GM12878 (cell line): Measurements from ENCODE around the gene SIPA1. TPM values are rescaled to one million over a fixed set of nuclear protein-coding genes. Genes with fewer than 3 reads are reported as not detected.

Experiments used
- ATAC-seq: fragments of 200-7000 bp; cut with Tn5 transposase; 3 replicates; pipeline ENCODE4 v1.9.1; 2020; ENCODE audit warnings: mild to moderate bottlenecking, moderate library complexity
- BruUV-seq: library from RNA; stranded (reverse); fragments of 400-500 nt; replicated peaks from 2 replicates; lab custom pipeline; 2021; lab: Mats Ljungman, UMichigan
- CTCF ChIA-PET: fragments of 300-600 bp; sonication (Branson Sonifier 250); formaldehyde crosslinking; extraction: SDS; loops from one replicate; lab custom pipeline; 2021; ENCODE audit warnings: inconsistent platforms; lab: Yijun Ruan, JAX
- POLR2A ChIA-PET: fragments of 350-600 bp; formaldehyde crosslinking; extraction: SDS; loops from one replicate; lab custom pipeline; 2021; ENCODE audit warnings: inconsistent platforms; lab: Charles Lee
- RAD21 ChIA-PET: fragments of 300-600 bp; sonication (Branson Sonifier 250); formaldehyde crosslinking; loops from one replicate; lab custom pipeline; 2023; ENCODE audit warnings: antibody characterized with exemption; ENCODE audit not compliant: unreplicated experiment; lab: Charles Lee
- SMC1A ChIA-PET: fragments of 300-600 bp; sonication (Branson Sonifier 250); formaldehyde crosslinking; loops from one replicate; lab custom pipeline; 2023; ENCODE audit not compliant: unreplicated experiment, uncharacterized antibody; lab: Charles Lee
- DNase-seq: peaks from one replicate; pipeline ENCODE4 v3.0.0-alpha.2; 2011; ENCODE audit warnings: low read depth, low spot score
- FAIRE-seq: peaks from 3 replicates; lab custom pipeline; 2011; peaks lifted over from hg19 to GRCh38; lab: Jason Lieb, UNC
- H2AFZ ChIP-seq: 2 replicates; pipeline ENCODE4 v1.6.0; 2011; ENCODE audit warnings: low read depth, low read length, control low read depth; ENCODE audit not compliant: control insufficient read depth
- H3K27ac ChIP-seq: 2 replicates; pipeline ENCODE4 v1.5.1; 2011; ENCODE audit warnings: control low read depth; ENCODE audit not compliant: control insufficient read depth, insufficient read depth
- H3K27me3 ChIP-seq, 2 experiments: replicated peaks in 1 of 2; 2 replicates each; pipeline versions ENCODE4 v1.6.0 to v1.6.1; 2011; ENCODE audit warnings: low read length in 1 of 2; ENCODE audit not compliant: control insufficient read depth in 2 of 2, insufficient read depth in 2 of 2
- H3K36me3 ChIP-seq, 2 experiments: 2 replicates each; pipeline ENCODE4 v1.5.1; 2011; ENCODE audit warnings: low read length in 1 of 2; ENCODE audit not compliant: control insufficient read depth in 2 of 2, insufficient read depth in 2 of 2
- H3K4me1 ChIP-seq: 2 replicates; pipeline ENCODE4 v1.6.1; 2011; ENCODE audit warnings: mild to moderate bottlenecking, low read length, moderate library complexity, mixed read lengths; ENCODE audit not compliant: control insufficient read depth, insufficient read depth
- H3K4me2 ChIP-seq: 2 replicates; pipeline ENCODE4 v1.6.0; 2011; ENCODE audit warnings: control low read depth; ENCODE audit not compliant: control insufficient read depth, insufficient read depth
- H3K4me3 ChIP-seq: fragments of 200-600 bp; sonication (generic); 2 replicates; pipeline ENCODE4 v1.5.1; 2016
- H3K79me2 ChIP-seq: 2 replicates; pipeline ENCODE4 v1.6.0; 2011; ENCODE audit warnings: low read length; ENCODE audit not compliant: control insufficient read depth, insufficient read depth
- H3K9ac ChIP-seq: 2 replicates; pipeline ENCODE4 v1.8.0; 2011; ENCODE audit warnings: low read length, control low read depth, mixed read lengths; ENCODE audit not compliant: control insufficient read depth, insufficient read depth
- H3K9me3 ChIP-seq: replicated peaks from 3 replicates; pipeline ENCODE4 v1.5.1; 2011; ENCODE audit warnings: mild to moderate bottlenecking, low read length; ENCODE audit not compliant: control insufficient read depth, insufficient read depth
- H4K20me1 ChIP-seq: 2 replicates; pipeline ENCODE4 v1.6.0; 2011; ENCODE audit not compliant: control insufficient read depth, insufficient read depth
- BCLAF1 ChIP-seq: fragments of 450-650 bp; IDR thresholded peaks from 2 replicates; pipeline ENCODE4 v1.6.1; 2017; ENCODE audit warnings: antibody characterized with exemption, mild to moderate bottlenecking, moderate library complexity
- ETV6 ChIP-seq, 2 experiments: fragments of 450-650 bp in 1 of 2; IDR thresholded peaks in 1 of 2; conservative IDR thresholded peaks in 1 of 2; 2 replicates each; pipeline ENCODE4 v1.6.1; 2014; ENCODE audit warnings: antibody characterized with exemption in 1 of 2, borderline replicate concordance in 1 of 2, low read depth in 1 of 2, mild to moderate bottlenecking in 1 of 2, moderate library complexity in 1 of 2
- WGBS: methylation state at CpG from one replicate; pipeline ENCODE4 v1.1.6; 2016; ENCODE audit warnings: low lambda C conversion rate; ENCODE audit not compliant: insufficient replicate concordance, insufficient coverage; ENCODE audit errors: missing lambda C conversion rate; 5-methylcytosine and 5-hydroxymethylcytosine counted together
- in situ Hi-C: fragments of 300-500 bp; cut with MboI; formaldehyde crosslinking; loops from 9 replicates; pipeline ENCODE4 v1.14.3; 2018; ENCODE audit warnings: mixed read lengths
- intact Hi-C: fragments of 100-400 bp; cut with micrococcal nuclease; formaldehyde crosslinking; loops from one replicate; pipeline ENCODE4 v1.14.2; 2022; ENCODE audit not compliant: unreplicated experiment
- polyA plus RNA-seq, 11 experiments: library from polyadenylated mRNA; depleted of rRNA in 4 of 11; unstranded in 6 of 11; stranded (reverse) in 5 of 11; fragments of >200 nt; fragmentation: Nextera tagmentation in 4 of 11; fragmentation: Illumina TruSeq in 1 of 11; extraction: Ambion mirVana in 4 of 11; extraction: Trizol in 1 of 11; gene quantifications; 1 replicate in 1 of 11; 2 replicates in 10 of 11; pipeline versions ENCODE4 v1.2.1 to v1.2.3, GENCODE V29; 2011 to 2016; ENCODE audit warnings: inconsistent platforms in 2 of 11, missing spikeins in 2 of 11, low read depth in 1 of 11
- total RNA-seq, 4 experiments: library from RNA; depleted of rRNA in 3 of 4; stranded (reverse); fragments of >200 nt in 3 of 4; fragmentation: Illumina TruSeq in 1 of 4; extraction: Trizol in 1 of 4; gene quantifications; 2 replicates each; pipeline versions ENCODE4 v1.2.1 to v1.2.3, GENCODE V29; 2013 to 2021

SIPA1 gene
- total and polyA plus RNA-seq, 10 of the 15 experiments (the other 5 are each of a cell fraction or from before 2014, with no cell fraction given), result 1.0 to 139 (median 33.4) TPM

GRCh38 chr11:65619281-65619928 lies 18.5 kb upstream of the SIPA1 start:
- Histone ChIP-seq H3K27ac (no peak overlapping the region), H2AFZ (no peak overlapping the region), H3K9ac (no peak overlapping the region), H3K79me2 (peaks cover 39% of the 10 kb centered on the region), H3K4me3 (no peak overlapping the region), H4K20me1 (no peaks in the 10 kb centered on the region; the same call in 1 of the 2 replicates), H3K4me1 (peaks cover 7% of the 10 kb centered on the region; the same call in 1 of the 2 replicates), H3K9me3 (no peaks in the 10 kb centered on the region), H3K4me2 (no peak overlapping the region), H3K36me3 (peaks cover 17 to 24% of the 10 kb centered on the region in 2 experiments; a peak in 3 of 4 replicates), H3K27me3 (no peaks in the 10 kb centered on the region)
- ChIA-PET CTCF (no interaction called here), POLR2A (interaction anchor here (1.1 kb wide), 1 partner anchor 18 kb away, joined by 3 read pairs; the partner anchor contains the start of gene SIPA1), RAD21 (no interaction called here), SMC1A (no interaction called here)
- no peak for FAIRE-seq
- in situ Hi-C loops (no loop called here), intact Hi-C loops (no loop called here)
- ATAC-seq, result no peak
- no peak for TF ChIP-seq BCLAF1
- no peak for TF ChIP-seq ETV6 (conservative IDR thresholded peaks at IDR 0.05 in 1 of 2, IDR thresholded peaks at IDR 0.05 in 1 of 2; ENCODE audit: borderline replicate concordance in 1 of 2, low read depth in 1 of 2)
- no TSS peak for BruUV-seq
- 93% methylated on average over 27 of the region's 29 CpGs for WGBS
- no peak for DNase-seq
